Measurements from ENCODE around the gene NCOR2.

Gene NCOR2

GRCh38 chr12:124524231-124524925, 43.0 kb downstream of the NCOR2 start:
- no peak for DNase-seq

GRCh38 chr12:124523071-124523470, 44.3 kb downstream of the NCOR2 start:
- no peak for DNase-seq

GRCh38 chr12:124520907-124521306, 46.5 kb downstream of the NCOR2 start:
- no peak for DNase-seq

- DNase-seq = no peak
Measured at GRCh38 chr12:124520265-124520701, 47.1 kb downstream of the NCOR2 start.

GRCh38 chr12:124519746-124520145, 47.7 kb downstream of the NCOR2 start:
- DNase-seq = no peak

- no peak for DNase-seq
Measured at GRCh38 chr12:124518051-124518932, 49.1 kb downstream of the NCOR2 start.

All from AML-193 (cell line).